Hepatocyte (in vitro differentiated cells): ENCODE data around the gene ZBTB8A.

Experiments used
- EZH2phosphoT487 ChIP-seq: fragments of 200-600 bp; sonication (generic); IDR thresholded peaks from one replicate; pipeline ENCODE4 v1.6.1; 2018; ENCODE audit warnings: antibody characterized with exemption, mild to moderate bottlenecking, low read depth, moderate library complexity; ENCODE audit not compliant: unreplicated experiment, severe bottlenecking
- TF ChIP-seq, protein P1 (sequence below): fragments of 200-600 bp; sonication (generic); IDR thresholded peaks from 2 replicates; pipeline ENCODE4 v1.5.1; 2016; ENCODE audit warnings: antibody characterized with exemption, mild to moderate bottlenecking; ENCODE audit not compliant: poor library complexity

DNA sequence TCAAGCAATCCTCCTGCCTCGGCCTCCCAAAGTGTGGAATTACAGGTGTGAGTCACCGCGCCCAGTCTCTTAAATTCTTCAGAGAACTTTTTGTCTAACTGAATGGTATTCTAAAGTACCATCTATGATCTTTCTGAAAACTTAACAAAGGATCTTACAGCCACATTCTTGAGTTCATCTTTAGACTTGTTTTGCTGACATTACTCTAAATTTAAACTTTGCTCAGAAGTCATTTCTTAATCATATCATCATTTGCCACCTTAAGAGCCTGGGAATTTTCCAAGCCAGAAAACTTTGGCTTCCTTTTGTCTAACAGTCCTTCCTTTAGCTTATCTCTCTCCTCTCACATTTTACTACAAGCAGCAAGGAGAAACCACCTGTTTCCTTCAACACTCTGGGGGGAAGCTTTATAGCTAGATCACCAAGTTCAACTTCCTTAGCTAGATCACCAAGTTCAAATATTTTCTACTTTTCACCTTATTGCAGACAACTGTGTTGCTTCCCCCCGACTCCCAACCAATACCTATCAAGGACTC, 5.4 kb upstream of the ZBTB8A start:
- TF ChIP-seq, protein P1, sequence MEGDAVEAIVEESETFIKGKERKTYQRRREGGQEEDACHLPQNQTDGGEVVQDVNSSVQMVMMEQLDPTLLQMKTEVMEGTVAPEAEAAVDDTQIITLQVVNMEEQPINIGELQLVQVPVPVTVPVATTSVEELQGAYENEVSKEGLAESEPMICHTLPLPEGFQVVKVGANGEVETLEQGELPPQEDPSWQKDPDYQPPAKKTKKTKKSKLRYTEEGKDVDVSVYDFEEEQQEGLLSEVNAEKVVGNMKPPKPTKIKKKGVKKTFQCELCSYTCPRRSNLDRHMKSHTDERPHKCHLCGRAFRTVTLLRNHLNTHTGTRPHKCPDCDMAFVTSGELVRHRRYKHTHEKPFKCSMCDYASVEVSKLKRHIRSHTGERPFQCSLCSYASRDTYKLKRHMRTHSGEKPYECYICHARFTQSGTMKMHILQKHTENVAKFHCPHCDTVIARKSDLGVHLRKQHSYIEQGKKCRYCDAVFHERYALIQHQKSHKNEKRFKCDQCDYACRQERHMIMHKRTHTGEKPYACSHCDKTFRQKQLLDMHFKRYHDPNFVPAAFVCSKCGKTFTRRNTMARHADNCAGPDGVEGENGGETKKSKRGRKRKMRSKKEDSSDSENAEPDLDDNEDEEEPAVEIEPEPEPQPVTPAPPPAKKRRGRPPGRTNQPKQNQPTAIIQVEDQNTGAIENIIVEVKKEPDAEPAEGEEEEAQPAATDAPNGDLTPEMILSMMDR = no peak
- no peak for TF ChIP-seq EZH2phosphoT487
